GM19438 (cell line): ENCODE results near the gene CYB5D1.

ENCODE experiments used
- ATAC-seq: cut with Tn5 transposase; IDR thresholded peaks from one replicate; pipeline ENCODE4 v1.9.1; 2021; ENCODE audit warnings: low read depth; ENCODE audit not compliant: unreplicated experiment

CYB5D1 gene

GRCh38 chr17:7833011-7833794, 24.6 kb upstream of the CYB5D1 start:
- ATAC-seq: no peak

- peak; percentile 34 for ATAC-seq
Observed at GRCh38 chr17:7833795-7834541, 23.8 kb upstream of the CYB5D1 start, which contains the start of gene KDM6B. Gene KDM6B (plus strand): TSS chr17:7834217. CDS start chr17:7845555, 11,338 bp downstream.

GRCh38 chr17:7834542-7834956, 23.3 kb upstream of the CYB5D1 start:
- no peak for ATAC-seq

- ATAC-seq: peak; percentile 40
Observed at GRCh38 chr17:7834957-7835813, 22.6 kb upstream of the CYB5D1 start.

GRCh38 chr17:7835814-7836595, 21.8 kb upstream of the CYB5D1 start:
- ATAC-seq: peak; percentile 25

GRCh38 chr17:7836596-7837407, 21.0 kb upstream of the CYB5D1 start:
- no peak for ATAC-seq

GRCh38 chr17:7837408-7838088, 20.3 kb upstream of the CYB5D1 start:
- ATAC-seq: no peak

- ATAC-seq: no peak
Observed at GRCh38 chr17:7838090-7839075, 19.4 kb upstream of the CYB5D1 start.

GRCh38 chr17:7839190-7839875, 18.5 kb upstream of the CYB5D1 start:
- no peak for ATAC-seq

GRCh38 chr17:7839876-7840261, 17.9 kb upstream of the CYB5D1 start:
- ATAC-seq: no peak

- ATAC-seq: no peak
Observed at GRCh38 chr17:7840441-7840840, 17.4 kb upstream of the CYB5D1 start.

- ATAC-seq: no peak
Observed at GRCh38 chr17:7840875-7841274, 16.9 kb upstream of the CYB5D1 start.

GRCh38 chr17:7841396-7841914, 16.3 kb upstream of the CYB5D1 start:
- no peak for ATAC-seq

- ATAC-seq: peak; percentile 23
Observed at GRCh38 chr17:7841915-7842379, 15.9 kb upstream of the CYB5D1 start.

- peak; percentile 20 for ATAC-seq
Observed at GRCh38 chr17:7842380-7843256, 15.2 kb upstream of the CYB5D1 start.

GRCh38 chr17:7843257-7843535, 14.6 kb upstream of the CYB5D1 start:
- ATAC-seq: no peak
